Liver (tissue), 9 donors: ENCODE results near the gene AADACL3. TPM values are rescaled to one million over a fixed set of nuclear protein-coding genes. Genes with fewer than 3 reads are reported as not detected.

Source experiments
- DNase-seq: peaks from one replicate; pipeline ENCODE4 v3.0.0-alpha.2; 2017; ENCODE audit warnings: low spot score
- H3K27ac ChIP-seq, 2 donors: one replicate each; pipeline ENCODE4 v1.7.0; 2013; ENCODE audit warnings: inconsistent platforms in 2 of 2, low read length in 2 of 2, control low read depth in 1 of 2, low read depth in 1 of 2, mild to moderate bottlenecking in 1 of 2
- H3K27me3 ChIP-seq, 4 donors: one replicate each; pipeline versions ENCODE4 v1.6.1 to v1.7.0; 2013; ENCODE audit warnings: low read length in 3 of 4, inconsistent platforms in 1 of 4, mild to moderate bottlenecking in 1 of 4, moderate library complexity in 1 of 4; ENCODE audit not compliant: control insufficient read depth in 4 of 4, insufficient read depth in 4 of 4
- H3K36me3 ChIP-seq, 4 donors: one replicate each; pipeline versions ENCODE4 v1.6.1 to v1.7.0; 2013; ENCODE audit warnings: low read length in 3 of 4, mild to moderate bottlenecking in 3 of 4, low read depth in 1 of 4, moderate library complexity in 1 of 4; ENCODE audit not compliant: control insufficient read depth in 4 of 4, insufficient read depth in 3 of 4
- H3K4me1 ChIP-seq, 4 donors: one replicate each; pipeline versions ENCODE4 v1.6.1 to v1.7.0; 2013; ENCODE audit warnings: low read length in 3 of 4, mild to moderate bottlenecking in 3 of 4, moderate library complexity in 1 of 4; ENCODE audit not compliant: control insufficient read depth in 4 of 4, insufficient read depth in 4 of 4
- H3K4me3 ChIP-seq, 3 donors: one replicate each; pipeline versions ENCODE4 v1.6.1 to v1.7.0; 2013; ENCODE audit warnings: low read length in 3 of 3, control low read depth in 1 of 3, low read depth in 1 of 3, mild to moderate bottlenecking in 1 of 3
- H3K9ac ChIP-seq, 2 donors: one replicate each; pipeline ENCODE4 v1.7.0; 2013; ENCODE audit warnings: low read length in 2 of 2, mild to moderate bottlenecking in 2 of 2, moderate library complexity in 2 of 2, control low read depth in 1 of 2, low read depth in 1 of 2
- H3K9me3 ChIP-seq, 4 donors: one replicate each; pipeline versions ENCODE4 v1.6.1 to v1.7.0; 2013; ENCODE audit warnings: low read length in 3 of 4; ENCODE audit not compliant: control insufficient read depth in 4 of 4
- ATF3 ChIP-seq: IDR thresholded peaks from 2 replicates; pipeline ENCODE4 v1.6.1; 2016; ENCODE audit warnings: antibody characterized with exemption
- FOXA1 ChIP-seq: IDR thresholded peaks from 2 replicates; pipeline ENCODE4 v1.6.1; 2016; ENCODE audit warnings: antibody characterized with exemption
- FOXA2 ChIP-seq: IDR thresholded peaks from 2 replicates; pipeline ENCODE4 v1.6.1; 2016; ENCODE audit warnings: antibody characterized with exemption
- HNF4A ChIP-seq, 2 donors: conservative IDR thresholded peaks; 2 replicates each; pipeline ENCODE4 v1.6.1; 2016; ENCODE audit warnings: antibody characterized with exemption in 2 of 2, mild to moderate bottlenecking in 2 of 2
- HNF4G ChIP-seq: IDR thresholded peaks from 2 replicates; pipeline ENCODE4 v1.6.1; 2016; ENCODE audit warnings: antibody characterized with exemption
- JUND ChIP-seq, 2 donors: IDR thresholded peaks; 2 replicates each; pipeline ENCODE4 v1.6.1; 2016; ENCODE audit warnings: antibody characterized with exemption in 2 of 2
- MAX ChIP-seq: IDR thresholded peaks from 2 replicates; pipeline ENCODE4 v1.6.1; 2016; ENCODE audit warnings: antibody characterized with exemption
- NR2F2 ChIP-seq: IDR thresholded peaks from 2 replicates; pipeline ENCODE4 v1.6.1; 2016; ENCODE audit warnings: antibody characterized with exemption
- RAD21 ChIP-seq, 2 donors: IDR thresholded peaks; 2 replicates each; pipeline ENCODE4 v1.6.1; 2016; ENCODE audit warnings: antibody characterized with exemption in 2 of 2, mild to moderate bottlenecking in 2 of 2
- REST ChIP-seq: IDR thresholded peaks from 2 replicates; pipeline ENCODE4 v1.6.1; 2016; ENCODE audit warnings: antibody characterized with exemption, mild to moderate bottlenecking
- RXRA ChIP-seq, 2 donors: IDR thresholded peaks; 2 replicates each; pipeline ENCODE4 v1.6.1; 2017 to 2018; ENCODE audit warnings: antibody characterized with exemption in 2 of 2, mild to moderate bottlenecking in 1 of 2
- TAF1 ChIP-seq: conservative IDR thresholded peaks from 2 replicates; pipeline ENCODE4 v1.6.1; 2016; ENCODE audit warnings: antibody characterized with exemption, mild to moderate bottlenecking
- ZBTB33 ChIP-seq: IDR thresholded peaks from 2 replicates; pipeline ENCODE4 v1.6.1; 2016; ENCODE audit warnings: antibody characterized with exemption
- WGBS: extraction: QIAGEN DNeasy Blood & Tissue Kit; methylation state at CpG from one replicate; pipeline ENCODE4 v1.1.7; 2013; 5-methylcytosine and 5-hydroxymethylcytosine counted together
- polyA plus RNA-seq, 2 donors: library from polyadenylated mRNA; stranded (reverse) in 1 of 2; unstranded in 1 of 2; fragments of 200-250 nt in 1 of 2; fragments of >200 nt in 1 of 2; fragmentation: Nextera tagmentation in 1 of 2; extraction: Ambion mirVana in 1 of 2; gene quantifications; one replicate each; pipeline versions ENCODE4 v1.2.1 to v1.2.3, GENCODE V29; 2013 to 2015
- total RNA-seq, 2 donors: library from RNA; depleted of rRNA; stranded (reverse); fragments of >200 nt; gene quantifications; one replicate each; pipeline ENCODE4 v1.2.3, GENCODE V29; 2014
- donor health status: healthy.
- donor health status: healthy.
- donor health status: healthy.
- donor health status: healthy.
- donor health status: healthy.

AADACL3 gene
- total and polyA plus RNA-seq, 4 donors: not detected

- 88% methylated on average over 1 of the region's 1 CpG for WGBS
- H3K36me3 ChIP-seq: no peaks in the 10 kb centered on the region
- H3K9ac ChIP-seq: no peak overlapping the region
- no peak for DNase-seq
- no peak overlapping the region for H3K27ac ChIP-seq
- H3K4me1 ChIP-seq: no peaks in the 10 kb centered on the region
- peaks cover 0 to 3% (median 0%) of the 10 kb centered on the region in 4 donors for H3K27me3 ChIP-seq
- peaks cover 0 to 4% (median under 1%) of the 10 kb centered on the region in 4 donors for H3K9me3 ChIP-seq
- H3K4me3 ChIP-seq: no peak overlapping the region
- no peak for TF ChIP-seq JUND (IDR thresholded peaks at IDR 0.05)
- TF ChIP-seq NR2F2: no peak
- no peak for TF ChIP-seq REST
- no peak for TF ChIP-seq RXRA (IDR thresholded peaks at IDR 0.05)
- TF ChIP-seq MAX: no peak
Observed at GRCh38 chr1:12738934-12739333, 23.0 kb downstream of the AADACL3 start.

GRCh38 chr1:12739613-12740012 lies 23.7 kb downstream of the AADACL3 start:
- Histone ChIP-seq H3K36me3 (no peaks in the 10 kb centered on the region), H3K9ac (no peak overlapping the region), H3K27me3 (no peaks in the 10 kb centered on the region), H3K27ac (no peak overlapping the region), H3K4me1 (no peaks in the 10 kb centered on the region), H3K4me3 (no peak overlapping the region), H3K9me3 (peaks cover 0 to 4% (median under 1%) of the 10 kb centered on the region in 4 donors)
- 72% methylated on average over 5 of the region's 5 CpGs for WGBS
- no peak for DNase-seq
- TF ChIP-seq RAD21 (IDR thresholded peaks at IDR 0.05): no peak
- no peak for TF ChIP-seq FOXA2
- TF ChIP-seq HNF4A (conservative IDR thresholded peaks at IDR 0.05): no peak
- TF ChIP-seq FOXA1: no peak
- TF ChIP-seq TAF1: no peak
- no peak for TF ChIP-seq HNF4G
- TF ChIP-seq REST: no peak
- no peak for TF ChIP-seq ZBTB33
- TF ChIP-seq RXRA (IDR thresholded peaks at IDR 0.05): no peak
- no peak for TF ChIP-seq ATF3
- no peak for TF ChIP-seq JUND (IDR thresholded peaks at IDR 0.05)
